DOHH2 (cell line): Measurements from ENCODE around the gene RAB8A.
A peak's percentile ranks its signal among the peaks of the same experiment; 100 is the strongest.

Experiments used
- H3F3A ChIP-seq: fragments of 200-600 bp; sonication (generic), shearing (Covaris generic); 2 replicates; pipeline ENCODE4 v1.6.0; 2016; ENCODE audit warnings: antibody characterized with exemption, mild to moderate bottlenecking; ENCODE audit not compliant: control insufficient read depth, insufficient read depth
- H3K27ac ChIP-seq: fragments of 200-600 bp; sonication (generic); 2 replicates; pipeline ENCODE4 v1.5.1; 2014; ENCODE audit warnings: low read depth, mild to moderate bottlenecking, low read length, moderate library complexity
- H3K27me3 ChIP-seq: fragments of 200-600 bp; sonication (generic); 2 replicates; pipeline ENCODE4 v1.6.1; 2014; ENCODE audit warnings: mild to moderate bottlenecking, low read length, mixed read lengths; ENCODE audit not compliant: control insufficient read depth
- H3K36me3 ChIP-seq: fragments of 200-600 bp; sonication (generic); 2 replicates; pipeline ENCODE4 v1.6.1; 2014; ENCODE audit warnings: mild to moderate bottlenecking, low read length, moderate library complexity, mixed read lengths; ENCODE audit not compliant: control insufficient read depth
- H3K4me1 ChIP-seq: fragments of 200-600 bp; sonication (generic); 2 replicates; pipeline ENCODE4 v1.6.1; 2014; ENCODE audit warnings: mild to moderate bottlenecking, low read length, mixed read lengths; ENCODE audit not compliant: control insufficient read depth
- H3K4me2 ChIP-seq: fragments of 200-600 bp; sonication (generic); 2 replicates; pipeline ENCODE4 v1.6.0; 2014; ENCODE audit warnings: mild to moderate bottlenecking, low read length, moderate library complexity
- H3K4me3 ChIP-seq: fragments of 200-600 bp; sonication (generic); 2 replicates; pipeline ENCODE4 v1.5.1; 2014; ENCODE audit warnings: mild to moderate bottlenecking, low read length, mixed read lengths
- H3K79me2 ChIP-seq: fragments of 200-600 bp; sonication (generic); 2 replicates; pipeline ENCODE4 v1.6.1; 2014; ENCODE audit warnings: mild to moderate bottlenecking, low read length, mixed read lengths; ENCODE audit not compliant: control insufficient read depth
- H3K9me2 ChIP-seq: fragments of 200-600 bp; sonication (generic); replicated peaks from 2 replicates; pipeline ENCODE4 v1.6.1; 2014; ENCODE audit warnings: mild to moderate bottlenecking, low read length, mixed read lengths; ENCODE audit not compliant: control insufficient read depth
- H3K9me3 ChIP-seq: fragments of 200-600 bp; sonication (generic); 2 replicates; pipeline ENCODE4 v1.6.1; 2014; ENCODE audit warnings: antibody characterized with exemption, low read length, mixed read lengths; ENCODE audit not compliant: control insufficient read depth, insufficient read depth
- H4K20me1 ChIP-seq: fragments of 200-600 bp; sonication (generic); 2 replicates; pipeline ENCODE4 v1.6.0; 2014; ENCODE audit warnings: low read depth, mild to moderate bottlenecking, antibody characterized with exemption, low read length, moderate library complexity; ENCODE audit not compliant: control insufficient read depth, insufficient read depth
- CTCF ChIP-seq: fragments of 200-600 bp; sonication (generic); IDR thresholded peaks from one replicate; pipeline ENCODE4 v1.5.1; 2014; ENCODE audit warnings: antibody characterized with exemption, mild to moderate bottlenecking, low read depth, low read length; ENCODE audit not compliant: poor library complexity, severe bottlenecking
- EZH2phosphoT487 ChIP-seq: fragments of 200-600 bp; sonication (generic); IDR thresholded peaks from 2 replicates; pipeline ENCODE4 v1.6.1; 2017; ENCODE audit warnings: borderline replicate concordance, mild to moderate bottlenecking, antibody characterized with exemption, low read length, moderate library complexity, mixed read lengths

Gene RAB8A

GRCh38 chr19:16146112-16146511, 34.4 kb downstream of the RAB8A start:
- peak overlapping the region; percentile 93 for H3K4me2 ChIP-seq

GRCh38 chr19:16148443-16149229, 36.9 kb downstream of the RAB8A start:
- H3K9me2 ChIP-seq, result no peaks in the 10 kb centered on the region
- H3F3A ChIP-seq, result peaks cover 19% of the 10 kb centered on the region
- H3K4me1 ChIP-seq, result peaks cover 71% of the 10 kb centered on the region
- H3K4me2 ChIP-seq, result peak overlapping the region; percentile 93
- TF ChIP-seq EZH2phosphoT487, result no peak
- no peaks in the 10 kb centered on the region for H3K27me3 ChIP-seq
- H3K9me3 ChIP-seq, result peaks cover 3% of the 10 kb centered on the region; the same call in 1 of the 2 replicates
- H3K4me3 ChIP-seq, result peak overlapping the region; percentile 37
- H3K36me3 ChIP-seq, result peaks cover 83% of the 10 kb centered on the region
- peak overlapping the region; percentile 93 for H3K27ac ChIP-seq
- peaks cover 13% of the 10 kb centered on the region for H4K20me1 ChIP-seq
- peaks cover 82% of the 10 kb centered on the region for H3K79me2 ChIP-seq

More at GRCh38 chr19:16146112-16146511, 34.4 kb downstream of the RAB8A start:
- 0 out of 2 replicates have a peak, but pooled peaks cover 5% of the 10 kb centered on the region for H4K20me1 ChIP-seq
- peak overlapping the region; percentile 95 for H3K27ac ChIP-seq
- H3F3A ChIP-seq, result peaks cover 35% of the 10 kb centered on the region
- no peak for TF ChIP-seq EZH2phosphoT487
- TF ChIP-seq CTCF, result no peak
- H3K9me2 ChIP-seq, result no peaks in the 10 kb centered on the region
- H3K27me3 ChIP-seq, result no peaks in the 10 kb centered on the region
- no peaks in the 10 kb centered on the region for H3K9me3 ChIP-seq
- peaks cover 61% of the 10 kb centered on the region for H3K36me3 ChIP-seq
- H3K4me3 ChIP-seq, result peak overlapping the region; percentile 94
- peaks cover 83% of the 10 kb centered on the region for H3K4me1 ChIP-seq
- peaks cover 74% of the 10 kb centered on the region for H3K79me2 ChIP-seq

GRCh38 chr19:16153582-16154336, 42.1 kb downstream of the RAB8A start:
- no peak overlapping the region; the same call in 1 of the 2 replicates for H3K4me2 ChIP-seq

More at GRCh38 chr19:16153582-16154336, 42.1 kb downstream of the RAB8A start:
- Histone ChIP-seq H3K79me2 (peaks cover 32% of the 10 kb centered on the region), H3K27me3 (no peaks in the 10 kb centered on the region), H3K4me1 (peaks cover 60% of the 10 kb centered on the region), H3F3A (peaks cover 26% of the 10 kb centered on the region), H3K9me2 (no peaks in the 10 kb centered on the region), H3K36me3 (peaks cover 91% of the 10 kb centered on the region), H4K20me1 (peaks cover 25% of the 10 kb centered on the region), H3K27ac (no peak overlapping the region), H3K4me3 (no peak overlapping the region), H3K9me3 (peaks cover 3% of the 10 kb centered on the region; the same call in 1 of the 2 replicates)
- TF ChIP-seq EZH2phosphoT487, result no peak
- TF ChIP-seq CTCF, result no peak
